DND-41 (cell line): ENCODE results near the gene SYNJ1.

Experiments used
- ATAC-seq: fragments of 200-7000 bp; cut with Tn5 transposase; 3 replicates; pipeline ENCODE4 v1.9.1; 2021; ENCODE audit warnings: low read depth; ENCODE audit not compliant: insufficient read depth
- DNase-seq: peaks from one replicate; pipeline ENCODE4 v3.0.0-alpha.2; 2020
- H2AFZ ChIP-seq: 2 replicates; pipeline ENCODE4 v1.6.0; 2012; ENCODE audit warnings: low read depth, low read length
- H3K27ac ChIP-seq: 2 replicates; pipeline ENCODE4 v1.5.1; 2012; ENCODE audit warnings: low read length, inconsistent platforms
- H3K27me3 ChIP-seq: fragments of 200-600 bp; sonication (generic); 2 replicates; pipeline ENCODE4 v1.6.0; 2012; ENCODE audit warnings: low read length, mild to moderate bottlenecking, inconsistent platforms; ENCODE audit not compliant: insufficient read depth, poor library complexity
- H3K36me3 ChIP-seq: 2 replicates; pipeline ENCODE4 v1.5.1; 2012; ENCODE audit warnings: low read length, inconsistent platforms; ENCODE audit not compliant: insufficient read depth
- H3K4me1 ChIP-seq: 2 replicates; pipeline ENCODE4 v1.5.1; 2012; ENCODE audit warnings: mild to moderate bottlenecking, low read length; ENCODE audit not compliant: insufficient read depth
- H3K4me2 ChIP-seq: 2 replicates; pipeline ENCODE4 v1.6.0; 2012; ENCODE audit warnings: mild to moderate bottlenecking, moderate library complexity, low read length, inconsistent platforms; ENCODE audit not compliant: insufficient read depth
- H3K4me3 ChIP-seq, 2 experiments: fragments of 200-600 bp in 1 of 2; shearing (Covaris generic) in 1 of 2; 2 replicates each; pipeline ENCODE4 v1.5.1; 2012 to 2016; ENCODE audit warnings: inconsistent platforms in 2 of 2, low read length in 2 of 2, mild to moderate bottlenecking in 2 of 2, low read depth in 1 of 2, moderate library complexity in 1 of 2
- H3K79me2 ChIP-seq: 2 replicates; pipeline ENCODE4 v1.6.0; 2012; ENCODE audit warnings: low read length, inconsistent platforms; ENCODE audit not compliant: insufficient read depth
- H3K9ac ChIP-seq: 2 replicates; pipeline ENCODE4 v1.6.0; 2012; ENCODE audit warnings: low read depth, mild to moderate bottlenecking, inconsistent platforms, low read length, moderate library complexity
- H3K9me3 ChIP-seq: 2 replicates; pipeline ENCODE4 v1.5.1; 2012; ENCODE audit warnings: low read length, moderate library complexity, mild to moderate bottlenecking, inconsistent platforms; ENCODE audit not compliant: insufficient read depth, severe bottlenecking
- H4K20me1 ChIP-seq: 2 replicates; pipeline ENCODE4 v1.6.0; 2012; ENCODE audit warnings: low read length; ENCODE audit not compliant: insufficient read depth
- EZH2 ChIP-seq: IDR thresholded peaks from 3 replicates; pipeline ENCODE4 v1.6.1; 2012; ENCODE audit warnings: borderline replicate concordance, low read depth, mild to moderate bottlenecking, moderate library complexity, low read length, inconsistent platforms; ENCODE audit not compliant: severe bottlenecking
- TF ChIP-seq, protein P1 (sequence below): IDR thresholded peaks from 2 replicates; pipeline ENCODE4 v1.5.1; 2012; ENCODE audit warnings: borderline replicate concordance, low read length, moderate library complexity, mild to moderate bottlenecking; ENCODE audit not compliant: poor library complexity, severe bottlenecking; ENCODE audit errors: extremely low read depth

SYNJ1 gene

DNA sequence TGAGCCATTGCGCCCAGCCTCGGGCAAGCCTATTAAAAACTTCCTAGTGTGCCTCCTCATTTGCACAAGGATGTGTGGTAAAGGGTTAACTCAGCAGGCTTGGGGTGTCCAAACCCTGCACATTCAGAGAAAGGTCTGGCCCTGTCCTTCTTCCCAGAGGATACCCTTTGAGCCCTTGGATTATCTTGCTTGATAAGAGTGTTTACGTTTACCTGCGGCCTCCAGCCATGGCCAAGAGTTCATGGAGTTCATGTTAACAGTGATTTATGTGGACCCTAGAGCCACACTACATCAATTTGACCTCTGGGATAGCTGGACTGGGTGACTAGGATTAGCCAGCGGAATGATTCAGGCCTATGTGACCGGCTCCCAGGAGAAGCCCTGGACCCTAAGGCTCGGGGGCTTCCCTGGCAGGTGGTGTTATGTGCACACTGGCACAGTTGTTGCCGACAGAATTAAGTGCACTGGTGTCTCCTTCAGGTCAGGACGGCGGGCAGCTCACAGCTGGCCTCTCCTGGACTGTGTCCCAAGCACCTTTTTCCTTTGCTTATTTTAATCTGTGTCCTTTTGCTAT is 134.8 kb downstream of the SYNJ1 start:
- Histone ChIP-seq H2AFZ (no peak overlapping the region), H3K4me2 (no peak overlapping the region), H3K36me3 (no peaks in the 10 kb centered on the region), H4K20me1 (no peaks in the 10 kb centered on the region), H3K9ac (no peak overlapping the region), H3K4me1 (no peaks in the 10 kb centered on the region), H3K27ac (no peak overlapping the region), H3K79me2 (no peaks in the 10 kb centered on the region), H3K27me3 (no peaks in the 10 kb centered on the region), H3K9me3 (no peaks in the 10 kb centered on the region), H3K4me3 (no peak overlapping the region)
- DNase-seq (no peak), ATAC-seq (no peak)
- TF ChIP-seq, protein P1, sequence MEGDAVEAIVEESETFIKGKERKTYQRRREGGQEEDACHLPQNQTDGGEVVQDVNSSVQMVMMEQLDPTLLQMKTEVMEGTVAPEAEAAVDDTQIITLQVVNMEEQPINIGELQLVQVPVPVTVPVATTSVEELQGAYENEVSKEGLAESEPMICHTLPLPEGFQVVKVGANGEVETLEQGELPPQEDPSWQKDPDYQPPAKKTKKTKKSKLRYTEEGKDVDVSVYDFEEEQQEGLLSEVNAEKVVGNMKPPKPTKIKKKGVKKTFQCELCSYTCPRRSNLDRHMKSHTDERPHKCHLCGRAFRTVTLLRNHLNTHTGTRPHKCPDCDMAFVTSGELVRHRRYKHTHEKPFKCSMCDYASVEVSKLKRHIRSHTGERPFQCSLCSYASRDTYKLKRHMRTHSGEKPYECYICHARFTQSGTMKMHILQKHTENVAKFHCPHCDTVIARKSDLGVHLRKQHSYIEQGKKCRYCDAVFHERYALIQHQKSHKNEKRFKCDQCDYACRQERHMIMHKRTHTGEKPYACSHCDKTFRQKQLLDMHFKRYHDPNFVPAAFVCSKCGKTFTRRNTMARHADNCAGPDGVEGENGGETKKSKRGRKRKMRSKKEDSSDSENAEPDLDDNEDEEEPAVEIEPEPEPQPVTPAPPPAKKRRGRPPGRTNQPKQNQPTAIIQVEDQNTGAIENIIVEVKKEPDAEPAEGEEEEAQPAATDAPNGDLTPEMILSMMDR = no peak
- TF ChIP-seq EZH2 = no peak

DNA sequence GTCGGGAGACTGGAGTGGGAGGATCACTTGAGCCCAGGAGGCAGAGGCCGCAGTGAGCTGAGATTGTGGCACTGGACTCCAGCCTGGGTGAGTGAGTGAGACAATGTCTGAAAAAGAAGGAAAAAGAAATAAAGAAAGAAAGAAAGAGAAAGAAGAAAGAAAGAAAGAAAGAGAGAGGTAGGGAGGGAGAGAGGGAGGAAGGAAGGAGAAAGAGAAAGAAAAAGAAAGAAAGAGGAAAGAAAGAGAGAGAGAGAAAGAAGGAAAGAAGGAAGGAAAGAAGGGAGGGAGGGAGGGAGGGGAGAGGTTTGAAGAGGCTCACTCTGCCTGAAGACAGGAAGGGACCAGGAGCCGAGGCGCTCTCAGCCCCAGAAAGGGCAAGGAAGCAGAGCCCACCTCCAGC is 137.7 kb downstream of the SYNJ1 start:
- Histone ChIP-seq H3K9me3 (no peaks in the 10 kb centered on the region), H4K20me1 (no peaks in the 10 kb centered on the region; the same call in 1 of the 2 replicates), H3K27ac (no peak overlapping the region), H3K36me3 (no peaks in the 10 kb centered on the region), H3K4me2 (no peak overlapping the region), H3K4me3 (no peak overlapping the region), H3K79me2 (no peaks in the 10 kb centered on the region), H3K9ac (no peak overlapping the region), H2AFZ (no peak overlapping the region), H3K4me1 (no peaks in the 10 kb centered on the region), H3K27me3 (no peaks in the 10 kb centered on the region)
- DNase-seq (no peak), ATAC-seq (no peak)
- TF ChIP-seq, protein P1 = no peak
- no peak for TF ChIP-seq EZH2

DNA sequence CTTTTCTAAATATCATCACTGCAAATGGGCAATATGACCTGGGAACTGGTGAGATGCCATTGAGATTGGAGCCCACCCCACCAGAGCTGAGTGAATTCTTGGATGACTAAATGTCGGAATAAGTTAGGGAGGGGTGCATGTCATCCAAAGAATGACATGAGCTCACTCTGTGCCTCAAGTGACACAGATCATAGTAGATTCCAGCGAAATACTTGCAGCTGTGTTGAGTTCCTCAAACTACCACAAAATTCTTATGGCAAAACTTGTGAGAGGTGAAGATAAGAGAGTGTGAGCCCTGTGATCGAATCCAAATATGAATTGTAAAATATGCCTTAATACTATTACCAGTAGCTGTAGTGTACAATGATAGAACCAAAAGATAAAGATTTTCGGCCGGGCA is 140.2 kb downstream of the SYNJ1 start:
- ATAC-seq = no peak
- no peak for DNase-seq
- H3K4me2 ChIP-seq = no peak overlapping the region

More for the DNA sequence above, 140.2 kb downstream of the SYNJ1 start:
- Histone ChIP-seq H3K4me3 (no peak overlapping the region), H3K79me2 (no peaks in the 10 kb centered on the region), H3K27ac (no peak overlapping the region), H3K9ac (no peak overlapping the region), H4K20me1 (no peaks in the 10 kb centered on the region; the same call in 1 of the 2 replicates), H3K27me3 (no peaks in the 10 kb centered on the region), H3K36me3 (no peaks in the 10 kb centered on the region), H3K9me3 (no peaks in the 10 kb centered on the region), H3K4me1 (no peaks in the 10 kb centered on the region), H2AFZ (no peak overlapping the region)
- no peak for TF ChIP-seq EZH2
- TF ChIP-seq, protein P1 = no peak
